Sigmoid colon (tissue), 7 donors: Measurements from ENCODE around the gene KISS1R. TPM values are rescaled to one million over a fixed set of nuclear protein-coding genes. Genes with fewer than 3 reads are reported as not detected.
A peak's percentile ranks its signal among the peaks of the same experiment; 100 is the strongest.

ENCODE experiments used
- DNase-seq: peaks from one replicate; pipeline ENCODE4 v3.0.0-alpha.2; 2019
- H3K27ac ChIP-seq, 4 donors: fragments of 200-600 bp; sonication (generic); one replicate each; pipeline ENCODE4 v1.5.1; 2016 to 2019; ENCODE audit warnings: mild to moderate bottlenecking in 1 of 4
- H3K27me3 ChIP-seq, 3 donors: fragments of 200-600 bp; sonication (generic); one replicate each; pipeline ENCODE4 v1.5.1; 2019; ENCODE audit warnings: mild to moderate bottlenecking in 1 of 3
- H3K36me3 ChIP-seq, 4 donors: fragments of 200-600 bp; sonication (generic); one replicate each; pipeline ENCODE4 v1.5.1; 2016 to 2019
- H3K4me1 ChIP-seq, 4 donors: fragments of 200-600 bp; sonication (generic); one replicate each; pipeline ENCODE4 v1.5.1; 2017 to 2019
- H3K4me3 ChIP-seq, 4 donors: fragments of 200-600 bp; sonication (generic); one replicate each; pipeline ENCODE4 v1.5.1; 2017 to 2019; ENCODE audit warnings: mild to moderate bottlenecking in 2 of 4, moderate library complexity in 1 of 4
- H3K9me3 ChIP-seq, 4 donors: fragments of 200-600 bp in 3 of 4; sonication (generic) in 3 of 4; one replicate each; pipeline versions ENCODE4 v1.5.1 to v1.6.1; 2013 to 2019
- EP300 ChIP-seq, 4 donors: sonication (generic); formaldehyde crosslinking; IDR thresholded peaks; one replicate each; pipeline ENCODE4 v1.6.1; 2017; ENCODE audit warnings: antibody characterized with exemption in 4 of 4
- POLR2A ChIP-seq, 2 donors: fragments of 450-650 bp; IDR thresholded peaks; one replicate each; pipeline ENCODE4 v1.6.1; 2016; ENCODE audit warnings: antibody characterized with exemption in 2 of 2, mild to moderate bottlenecking in 2 of 2, moderate library complexity in 2 of 2
- POLR2AphosphoS5 ChIP-seq, 4 donors: sonication (generic); formaldehyde crosslinking; IDR thresholded peaks; one replicate each; pipeline ENCODE4 v1.6.1; 2017; ENCODE audit warnings: antibody characterized with exemption in 4 of 4
- WGBS, 2 donors: extraction: QIAGEN DNeasy Blood & Tissue Kit; methylation state at CpG; one replicate each; pipeline ENCODE4 v1.1.7; 2013; 5-methylcytosine and 5-hydroxymethylcytosine counted together
- intact Hi-C: fragments of 100-400 bp; cut with DNase I; formaldehyde crosslinking; loops from one replicate; pipeline ENCODE4 v1.15.1; 2023
- polyA plus RNA-seq, 3 donors: library from polyadenylated mRNA; stranded (reverse); fragments of 200-250 nt; gene quantifications; one replicate each; pipeline ENCODE4 v1.2.3, GENCODE V29; 2013
- total RNA-seq, 4 donors: library from RNA; depleted of rRNA; stranded (reverse); fragments of >200 nt; gene quantifications; one replicate each; pipeline ENCODE4 v1.1.0, GENCODE V29; 2016
- TF ChIP-seq, protein P1 (sequence below), 4 experiments: fragments of 450-650 bp in 3 of 4; fragments of 200-600 bp in 1 of 4; IDR thresholded peaks; one replicate each; pipeline ENCODE4 v1.5.1; 2016 to 2019; ENCODE audit warnings: antibody characterized with exemption in 4 of 4, mild to moderate bottlenecking in 3 of 4, moderate library complexity in 2 of 4
- donor health status: healthy with polysubstance abuse.
- donor health status: Bipolar disorder and iron deficiency.
- donor health status: healthy.

KISS1R gene
- total and polyA plus RNA-seq, 7 donors, result 0.13 TPM; not detected in 6

GRCh38 chr19:918152-918437, 962 bp downstream of the KISS1R start:
- intact Hi-C loops, result no loop called here
- Histone ChIP-seq H3K4me1 (peaks cover 0 to 58% (median 48%) of the 10 kb centered on the region in 4 donors), H3K4me3 (peak overlapping the region in 1 of 4 donors; percentile 41), H3K36me3 (no peaks in the 10 kb centered on the region), H3K27me3 (peaks cover 42 to 52% (median 49%) of the 10 kb centered on the region in 3 donors), H3K9me3 (no peaks in the 10 kb centered on the region), H3K27ac (no peak overlapping the region)
- WGBS, 2 donors, result 2% methylated on average over 12 of the region's 12 CpGs
- TF ChIP-seq, protein P1, sequence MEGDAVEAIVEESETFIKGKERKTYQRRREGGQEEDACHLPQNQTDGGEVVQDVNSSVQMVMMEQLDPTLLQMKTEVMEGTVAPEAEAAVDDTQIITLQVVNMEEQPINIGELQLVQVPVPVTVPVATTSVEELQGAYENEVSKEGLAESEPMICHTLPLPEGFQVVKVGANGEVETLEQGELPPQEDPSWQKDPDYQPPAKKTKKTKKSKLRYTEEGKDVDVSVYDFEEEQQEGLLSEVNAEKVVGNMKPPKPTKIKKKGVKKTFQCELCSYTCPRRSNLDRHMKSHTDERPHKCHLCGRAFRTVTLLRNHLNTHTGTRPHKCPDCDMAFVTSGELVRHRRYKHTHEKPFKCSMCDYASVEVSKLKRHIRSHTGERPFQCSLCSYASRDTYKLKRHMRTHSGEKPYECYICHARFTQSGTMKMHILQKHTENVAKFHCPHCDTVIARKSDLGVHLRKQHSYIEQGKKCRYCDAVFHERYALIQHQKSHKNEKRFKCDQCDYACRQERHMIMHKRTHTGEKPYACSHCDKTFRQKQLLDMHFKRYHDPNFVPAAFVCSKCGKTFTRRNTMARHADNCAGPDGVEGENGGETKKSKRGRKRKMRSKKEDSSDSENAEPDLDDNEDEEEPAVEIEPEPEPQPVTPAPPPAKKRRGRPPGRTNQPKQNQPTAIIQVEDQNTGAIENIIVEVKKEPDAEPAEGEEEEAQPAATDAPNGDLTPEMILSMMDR (IDR thresholded peaks at IDR 0.05), result no peak
- TF ChIP-seq POLR2AphosphoS5 (IDR thresholded peaks at IDR 0.05) (no peak), POLR2A (IDR thresholded peaks at IDR 0.05) (no peak), EP300 (IDR thresholded peaks at IDR 0.05) (no peak)
- no peak for DNase-seq

GRCh38 chr19:918481-919198, 1.5 kb downstream of the KISS1R start:
- H3K27me3 ChIP-seq, result peaks cover 42 to 52% (median 49%) of the 10 kb centered on the region in 3 donors
- DNase-seq, result no peak
- peaks cover 0 to 56% (median 45%) of the 10 kb centered on the region in 4 donors for H3K4me1 ChIP-seq
- intact Hi-C loops, result no loop called here
- no peak overlapping the region for H3K4me3 ChIP-seq
- WGBS, 2 donors, result 2 to 3% methylated on average over 58 of the region's 58 CpGs
- H3K9me3 ChIP-seq, result no peaks in the 10 kb centered on the region
- no peaks in the 10 kb centered on the region for H3K36me3 ChIP-seq
- TF ChIP-seq POLR2A (IDR thresholded peaks at IDR 0.05) (no peak), POLR2AphosphoS5 (IDR thresholded peaks at IDR 0.05) (no peak), EP300 (IDR thresholded peaks at IDR 0.05) (no peak)
- TF ChIP-seq, protein P1 (IDR thresholded peaks at IDR 0.05), result no peak
- H3K27ac ChIP-seq, result no peak overlapping the region

DNA sequence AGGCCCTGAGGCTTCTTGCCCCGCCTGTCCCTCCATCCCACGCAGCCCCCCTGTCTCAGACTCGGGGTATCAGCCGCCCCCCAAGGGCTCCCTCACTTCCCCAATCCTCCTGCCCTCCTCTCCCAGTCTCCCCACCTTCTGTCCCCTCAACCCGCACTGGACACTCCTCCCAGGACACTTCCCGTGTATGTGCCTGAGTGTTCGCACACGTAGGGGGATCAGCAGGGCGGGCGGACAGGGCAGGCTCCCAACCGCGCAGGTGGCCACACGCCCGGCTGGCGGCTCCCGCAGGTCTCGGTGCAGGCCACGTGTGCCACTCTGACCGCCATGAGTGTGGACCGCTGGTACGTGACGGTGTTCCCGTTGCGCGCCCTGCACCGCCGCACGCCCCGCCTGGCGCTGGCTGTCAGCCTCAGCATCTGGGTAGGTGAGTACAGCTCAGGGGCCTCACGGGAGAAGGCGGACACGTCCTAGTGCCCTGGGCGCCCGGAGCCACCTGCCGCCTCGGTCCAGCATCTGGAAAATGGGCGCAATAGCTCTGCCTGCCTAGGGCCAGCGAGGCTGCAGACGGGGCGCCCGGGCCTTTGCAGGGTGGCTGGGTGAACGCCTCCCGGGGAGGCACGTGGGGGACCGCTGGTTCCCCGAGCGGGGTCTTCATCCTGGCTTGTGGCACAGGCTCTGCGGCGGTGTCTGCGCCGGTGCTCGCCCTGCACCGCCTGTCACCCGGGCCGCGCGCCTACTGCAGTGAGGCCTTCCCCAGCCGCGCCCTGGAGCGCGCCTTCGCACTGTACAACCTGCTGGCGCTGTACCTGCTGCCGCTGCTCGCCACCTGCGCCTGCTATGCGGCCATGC, 2.3 kb downstream of the KISS1R start:
- H3K27ac ChIP-seq, result no peak overlapping the region
- no peaks in the 10 kb centered on the region for H3K36me3 ChIP-seq
- H3K9me3 ChIP-seq, result no peaks in the 10 kb centered on the region
- TF ChIP-seq EP300 (IDR thresholded peaks at IDR 0.05), result no peak
- TF ChIP-seq, protein P1 (IDR thresholded peaks at IDR 0.05), result no peak
- no peak for TF ChIP-seq POLR2A (IDR thresholded peaks at IDR 0.05)
- no peak for TF ChIP-seq POLR2AphosphoS5 (IDR thresholded peaks at IDR 0.05)
- H3K27me3 ChIP-seq, result peaks cover 42 to 52% (median 49%) of the 10 kb centered on the region in 3 donors
- H3K4me1 ChIP-seq, result peaks cover 0 to 52% (median 45%) of the 10 kb centered on the region in 4 donors
- DNase-seq, result no peak
- H3K4me3 ChIP-seq, result no peak overlapping the region
- intact Hi-C loops, result loop anchor here (2.0 to 10.0 kb wide), 3 partner anchors 149 to 255 kb away; partner anchors contain the start of genes GPX4 and SBNO2
- WGBS, 2 donors, result 2% methylated on average over 68 of the region's 68 CpGs

DNA sequence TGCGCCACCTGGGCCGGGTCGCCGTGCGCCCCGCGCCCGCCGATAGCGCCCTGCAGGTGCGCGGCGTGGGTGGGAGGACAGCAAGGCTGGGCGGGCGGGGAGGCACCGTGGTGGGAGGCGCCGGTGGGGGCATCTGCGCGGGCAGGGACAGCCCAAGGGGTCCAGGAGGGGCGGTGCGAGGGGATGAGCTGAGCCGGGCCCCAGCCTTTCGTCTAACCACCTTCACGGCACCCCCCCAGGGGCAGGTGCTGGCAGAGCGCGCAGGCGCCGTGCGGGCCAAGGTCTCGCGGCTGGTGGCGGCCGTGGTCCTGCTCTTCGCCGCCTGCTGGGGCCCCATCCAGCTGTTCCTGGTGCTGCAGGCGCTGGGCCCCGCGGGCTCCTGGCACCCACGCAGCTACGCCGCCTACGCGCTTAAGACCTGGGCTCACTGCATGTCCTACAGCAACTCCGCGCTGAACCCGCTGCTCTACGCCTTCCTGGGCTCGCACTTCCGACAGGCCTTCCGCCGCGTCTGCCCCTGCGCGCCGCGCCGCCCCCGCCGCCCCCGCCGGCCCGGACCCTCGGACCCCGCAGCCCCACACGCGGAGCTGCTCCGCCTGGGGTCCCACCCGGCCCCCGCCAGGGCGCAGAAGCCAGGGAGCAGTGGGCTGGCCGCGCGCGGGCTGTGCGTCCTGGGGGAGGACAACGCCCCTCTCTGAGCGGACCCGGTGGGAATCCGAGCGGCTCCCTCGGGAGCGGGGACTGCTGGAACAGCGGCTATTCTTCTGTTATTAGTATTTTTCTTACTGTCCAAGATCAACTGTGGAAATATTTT, 3.1 kb downstream of the KISS1R start:
- Histone ChIP-seq H3K4me3 (peak overlapping the region in 2 of 4 donors; percentile 9 to 23), H3K4me1 (peaks cover 0 to 59% (median 53%) of the 10 kb centered on the region in 4 donors), H3K27ac (no peak overlapping the region), H3K36me3 (no peaks in the 10 kb centered on the region), H3K27me3 (peaks cover 42 to 52% (median 49%) of the 10 kb centered on the region in 3 donors), H3K9me3 (no peaks in the 10 kb centered on the region)
- DNase-seq, result no peak
- intact Hi-C loops, result loop anchor here (2.0 to 10.0 kb wide), 3 partner anchors 149 to 255 kb away; partner anchors contain the start of genes GPX4 and SBNO2
- whole genome bisulfite sequencing, 2 donors, result 1% methylated on average over 84 of the region's 84 CpGs
- TF ChIP-seq, protein P1 (IDR thresholded peaks at IDR 0.05), result no peak
- no peak for TF ChIP-seq POLR2A (IDR thresholded peaks at IDR 0.05)
- TF ChIP-seq EP300 (IDR thresholded peaks at IDR 0.05), result no peak
- TF ChIP-seq POLR2AphosphoS5 (IDR thresholded peaks at IDR 0.05), result no peak
